Fibroblast of the aortic adventitia (primary cell): ENCODE measurements around the gene ANKRD28. TPM values are rescaled to one million over a fixed set of nuclear protein-coding genes. Genes with fewer than 3 reads are reported as not detected.

Experiments
- DNase-seq: peaks from one replicate; pipeline ENCODE4 v3.0.0-alpha.2; 2010; ENCODE audit warnings: low read depth
- H3K4me3 ChIP-seq: 2 replicates; pipeline ENCODE4 v1.5.1; 2011; ENCODE audit warnings: low read depth, mild to moderate bottlenecking, control low read depth, low read length, moderate library complexity
- total RNA-seq: library from RNA; depleted of rRNA; stranded (reverse); fragments of >200 nt; gene quantifications from 2 replicates; pipeline ENCODE4 v1.2.3, GENCODE V29; 2012; ENCODE audit warnings: low replicate concordance
- TF ChIP-seq, protein P1 (sequence below): IDR thresholded peaks from 2 replicates; pipeline ENCODE4 v1.5.1; 2011; ENCODE audit warnings: mild to moderate bottlenecking, low read length, control low read depth, inconsistent platforms; ENCODE audit not compliant: insufficient read depth

Gene ANKRD28
- total RNA-seq, 1 donor = 121 TPM

DNA sequence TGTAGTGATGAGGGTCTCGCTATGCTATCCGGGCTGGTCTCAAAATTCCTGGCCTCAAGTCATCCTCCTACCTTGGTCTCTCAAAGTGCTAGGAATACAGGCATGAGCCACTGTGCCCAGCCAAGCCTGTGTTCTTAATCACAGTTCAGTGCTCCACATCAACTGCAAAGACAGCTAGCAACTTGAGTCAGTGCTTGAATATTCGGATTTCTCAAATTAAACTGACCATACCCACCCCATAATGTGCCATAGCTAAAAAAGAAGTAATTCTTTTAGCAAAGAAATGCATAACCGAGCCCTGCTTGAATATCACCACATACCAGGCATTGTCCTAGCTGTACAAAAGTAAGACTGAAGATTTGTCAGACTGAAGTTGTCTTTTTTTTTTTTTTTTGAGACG lies 107.0 kb downstream of the ANKRD28 start:
- DNase-seq = no peak
- TF ChIP-seq, protein P1, sequence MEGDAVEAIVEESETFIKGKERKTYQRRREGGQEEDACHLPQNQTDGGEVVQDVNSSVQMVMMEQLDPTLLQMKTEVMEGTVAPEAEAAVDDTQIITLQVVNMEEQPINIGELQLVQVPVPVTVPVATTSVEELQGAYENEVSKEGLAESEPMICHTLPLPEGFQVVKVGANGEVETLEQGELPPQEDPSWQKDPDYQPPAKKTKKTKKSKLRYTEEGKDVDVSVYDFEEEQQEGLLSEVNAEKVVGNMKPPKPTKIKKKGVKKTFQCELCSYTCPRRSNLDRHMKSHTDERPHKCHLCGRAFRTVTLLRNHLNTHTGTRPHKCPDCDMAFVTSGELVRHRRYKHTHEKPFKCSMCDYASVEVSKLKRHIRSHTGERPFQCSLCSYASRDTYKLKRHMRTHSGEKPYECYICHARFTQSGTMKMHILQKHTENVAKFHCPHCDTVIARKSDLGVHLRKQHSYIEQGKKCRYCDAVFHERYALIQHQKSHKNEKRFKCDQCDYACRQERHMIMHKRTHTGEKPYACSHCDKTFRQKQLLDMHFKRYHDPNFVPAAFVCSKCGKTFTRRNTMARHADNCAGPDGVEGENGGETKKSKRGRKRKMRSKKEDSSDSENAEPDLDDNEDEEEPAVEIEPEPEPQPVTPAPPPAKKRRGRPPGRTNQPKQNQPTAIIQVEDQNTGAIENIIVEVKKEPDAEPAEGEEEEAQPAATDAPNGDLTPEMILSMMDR = no peak
- no peak overlapping the region for H3K4me3 ChIP-seq

DNA sequence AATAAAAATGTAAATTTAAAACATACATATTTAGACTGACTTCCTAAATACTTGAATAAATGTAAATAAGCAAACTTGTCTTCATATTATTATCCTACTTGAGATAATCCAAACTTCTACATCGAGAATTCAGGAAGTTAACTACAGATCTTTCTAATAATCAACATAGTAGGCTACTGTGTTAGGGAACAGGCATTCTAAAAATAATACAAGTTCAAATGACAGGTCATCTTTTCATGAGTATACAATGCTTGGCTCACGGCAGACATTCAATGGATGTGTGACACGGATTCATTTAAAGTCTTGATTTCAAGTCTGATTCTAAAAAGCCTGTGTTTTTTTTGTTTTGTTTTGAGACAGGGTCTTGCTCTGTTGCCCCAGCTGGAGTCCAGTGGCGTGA lies 107.5 kb downstream of the ANKRD28 start:
- no peak for DNase-seq
- TF ChIP-seq, protein P1 = no peak
- no peak overlapping the region for H3K4me3 ChIP-seq

DNA sequence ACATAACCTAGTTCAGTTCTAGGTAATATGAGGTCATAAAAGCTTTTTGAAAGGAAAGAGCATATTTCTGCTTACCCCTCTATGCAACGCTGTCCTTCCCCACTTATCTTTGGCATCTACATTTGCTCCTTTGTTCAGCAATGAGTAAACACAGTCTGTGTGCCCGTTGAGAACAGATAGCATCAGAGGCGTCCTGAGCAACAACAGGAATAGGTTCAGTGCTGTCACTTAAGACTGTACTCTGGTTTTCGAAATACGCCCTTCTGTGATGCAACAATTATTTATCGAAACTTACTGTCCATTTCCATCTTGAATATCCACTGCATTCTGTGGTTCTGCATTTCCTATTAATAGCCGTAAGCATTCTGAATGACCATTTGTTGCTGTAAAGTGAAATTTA lies 111.9 kb downstream of the ANKRD28 start:
- TF ChIP-seq, protein P1 = no peak
- no peak for DNase-seq
- H3K4me3 ChIP-seq = no peak overlapping the region

DNA sequence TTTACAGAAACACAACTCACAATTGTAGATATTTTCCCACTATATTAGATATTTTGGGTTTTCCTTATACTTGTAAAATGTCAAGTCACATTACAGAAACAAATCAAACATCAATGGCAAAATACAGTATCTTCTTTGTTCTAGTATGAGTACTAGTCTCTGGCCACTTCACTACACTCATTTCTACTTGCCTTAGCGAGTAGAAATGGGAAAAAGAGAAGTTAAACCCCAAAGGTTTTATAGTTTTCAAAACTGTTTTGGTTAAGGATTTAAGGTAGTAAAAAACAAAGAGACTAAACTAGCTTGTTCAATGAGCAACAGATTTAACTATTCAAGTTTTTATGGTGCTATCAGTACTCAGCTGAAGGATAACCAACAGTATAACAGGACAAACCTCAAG lies 114.5 kb downstream of the ANKRD28 start:
- TF ChIP-seq, protein P1 = no peak
- H3K4me3 ChIP-seq = no peak overlapping the region

DNA sequence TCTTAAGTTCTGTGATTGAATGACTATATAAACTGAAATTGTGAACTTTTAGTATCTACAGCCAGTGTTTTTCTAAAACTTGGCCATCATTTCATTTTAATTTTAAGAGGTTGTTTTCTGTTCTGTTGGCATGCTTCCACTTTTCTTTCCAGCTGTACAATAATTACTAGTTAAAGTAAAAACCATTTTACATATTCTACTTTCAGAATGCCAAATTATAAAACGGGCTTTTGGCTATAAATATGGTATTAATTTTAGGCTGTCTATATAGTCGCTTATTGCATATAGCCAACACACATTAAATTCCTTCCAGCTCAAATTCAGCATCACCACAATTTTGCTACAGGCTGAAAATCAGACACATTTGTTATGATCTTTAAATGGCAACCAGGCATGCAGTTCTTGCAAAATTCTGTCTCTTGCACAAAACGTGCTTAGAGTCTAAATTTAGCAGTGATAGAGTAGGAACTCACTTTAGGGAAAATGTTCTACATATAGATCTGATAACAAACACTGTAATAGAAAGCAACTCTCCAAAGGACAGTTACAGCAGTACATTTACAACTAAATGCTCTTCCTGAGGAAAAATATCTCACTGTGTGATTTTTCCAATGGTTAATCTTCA lies 115.1 kb downstream of the ANKRD28 start:
- DNase-seq = peak; percentile 73
- TF ChIP-seq, protein P1 = no peak

More for the DNA sequence above, 114.5 kb downstream of the ANKRD28 start:
- peak; percentile 3 for DNase-seq

DNA sequence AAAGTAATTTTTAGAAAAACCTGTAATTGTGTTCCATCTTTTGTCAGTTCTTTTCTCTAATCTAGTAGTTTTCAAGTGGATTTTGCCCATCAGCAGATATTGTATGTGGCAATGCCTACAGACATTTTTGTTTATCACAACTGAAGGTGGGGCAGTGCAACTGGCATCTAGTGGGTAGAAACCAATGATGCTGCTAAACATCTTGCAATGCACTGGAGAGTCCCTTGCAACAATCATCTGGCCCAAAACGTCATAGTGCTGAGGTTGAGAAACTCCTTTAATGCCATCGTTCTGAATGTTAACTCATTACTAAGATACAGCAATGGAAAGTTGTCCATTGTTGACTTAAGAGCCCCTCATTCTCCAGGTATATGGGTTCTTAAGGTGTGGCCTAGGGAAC lies 116.1 kb downstream of the ANKRD28 start:
- no peak overlapping the region for H3K4me3 ChIP-seq
- TF ChIP-seq, protein P1 = no peak
- peak; percentile 22 for DNase-seq

More for the DNA sequence above, 115.1 kb downstream of the ANKRD28 start:
- H3K4me3 ChIP-seq = no peak overlapping the region

DNA sequence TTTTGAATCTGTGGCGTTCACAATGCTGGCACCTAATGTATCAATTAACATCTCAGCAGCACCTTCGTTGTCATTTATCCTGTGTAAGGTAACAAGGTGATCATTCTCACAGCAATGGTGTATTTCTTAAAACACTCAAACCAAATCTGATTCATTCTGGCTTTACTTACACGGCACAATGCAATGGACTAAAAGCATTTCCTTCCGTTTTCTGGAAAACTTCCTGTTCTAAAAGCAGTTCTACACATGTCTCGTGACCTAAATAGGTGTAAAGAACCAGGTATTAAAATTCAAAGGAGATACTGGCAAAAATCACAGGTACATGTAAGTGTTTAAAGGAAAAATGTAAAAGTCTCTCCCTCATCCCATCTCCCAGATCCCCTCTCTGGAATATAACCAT lies 118.5 kb downstream of the ANKRD28 start:
- DNase-seq = no peak
- no peak overlapping the region for H3K4me3 ChIP-seq
- TF ChIP-seq, protein P1 = no peak
